Thymus (tissue), 11 donors: Measurements from ENCODE around the gene AGTR1. TPM values are rescaled to one million over a fixed set of nuclear protein-coding genes. Genes with fewer than 3 reads are reported as not detected.

Source experiments
- DNase-seq, 9 donors: peaks; one replicate each; pipeline ENCODE4 v3.0.0-alpha.2; 2013; ENCODE audit warnings: low spot score in 9 of 9, low read depth in 6 of 9, missing footprints in 1 of 9
- H3K27ac ChIP-seq, 2 donors: one replicate each; pipeline ENCODE4 v1.5.1; 2013; ENCODE audit warnings: control low read depth in 1 of 2, low read depth in 1 of 2, low read length in 1 of 2, mild to moderate bottlenecking in 1 of 2, moderate library complexity in 1 of 2
- H3K27me3 ChIP-seq, 2 donors: one replicate each; pipeline ENCODE4 v1.5.1; 2013; ENCODE audit warnings: low read length in 1 of 2; ENCODE audit not compliant: control insufficient read depth in 2 of 2, insufficient read depth in 1 of 2
- H3K36me3 ChIP-seq, 2 donors: one replicate each; pipeline ENCODE4 v1.5.1; 2013; ENCODE audit warnings: low read length in 1 of 2, mild to moderate bottlenecking in 1 of 2, moderate library complexity in 1 of 2; ENCODE audit not compliant: control insufficient read depth in 2 of 2, insufficient read depth in 2 of 2
- H3K4me1 ChIP-seq, 2 donors: one replicate each; pipeline ENCODE4 v1.5.1; 2013; ENCODE audit warnings: low read length in 2 of 2; ENCODE audit not compliant: control insufficient read depth in 2 of 2, insufficient read depth in 2 of 2
- H3K4me3 ChIP-seq, 2 donors: one replicate each; pipeline ENCODE4 v1.5.1; 2013; ENCODE audit warnings: low read length in 2 of 2, control low read depth in 1 of 2, mild to moderate bottlenecking in 1 of 2
- H3K9me3 ChIP-seq, 2 donors: one replicate each; pipeline ENCODE4 v1.5.1; 2013; ENCODE audit warnings: low read length in 1 of 2, mild to moderate bottlenecking in 1 of 2; ENCODE audit not compliant: control insufficient read depth in 2 of 2, insufficient read depth in 1 of 2
- WGBS: extraction: QIAGEN DNeasy Blood & Tissue Kit; methylation state at CpG from one replicate; pipeline ENCODE4 v1.1.7; 2013; 5-methylcytosine and 5-hydroxymethylcytosine counted together
- polyA plus RNA-seq: library from polyadenylated mRNA; stranded (reverse); fragments of 200-250 nt; gene quantifications from one replicate; pipeline ENCODE4 v1.2.3, GENCODE V29; 2013
- total RNA-seq: library from RNA; stranded (reverse); fragments of 120-200 nt; gene quantifications from one replicate; pipeline ENCODE4 v1.2.4, GENCODE V29; 2013
- donor health status: healthy.

The AGTR1 gene
- total and polyA plus RNA-seq, 2 donors, result 0.61 to 2.1 TPM

- Histone ChIP-seq H3K27ac (no peak overlapping the region), H3K4me3 (no peak overlapping the region), H3K9me3 (no peaks in the 10 kb centered on the region), H3K4me1 (no peaks in the 10 kb centered on the region), H3K27me3 (no peaks in the 10 kb centered on the region), H3K36me3 (no peaks in the 10 kb centered on the region)
- WGBS, result 92% methylated on average over 3 of the region's 3 CpGs
- no peak for DNase-seq
These were observed 14.7 kb upstream of the AGTR1 start for GRCh38 chr3:148682997-148683396.

GRCh38 chr3:148694116-148694515 is 3.6 kb upstream of the AGTR1 start:
- no peak for DNase-seq
- Histone ChIP-seq H3K4me3 (no peak overlapping the region), H3K4me1 (no peaks in the 10 kb centered on the region), H3K27ac (no peak overlapping the region), H3K36me3 (no peaks in the 10 kb centered on the region), H3K27me3 (peaks cover 3 to 25% of the 10 kb centered on the region in 2 donors), H3K9me3 (no peaks in the 10 kb centered on the region)
- WGBS, result 81% methylated on average over 1 of the region's 1 CpG

GRCh38 chr3:148698190-148698810 is 597 bp downstream of the AGTR1 start:
- Histone ChIP-seq H3K27ac (no peak overlapping the region), H3K27me3 (peaks cover 3 to 28% of the 10 kb centered on the region in 2 donors), H3K36me3 (no peaks in the 10 kb centered on the region), H3K4me3 (no peak overlapping the region), H3K9me3 (no peaks in the 10 kb centered on the region), H3K4me1 (no peaks in the 10 kb centered on the region)
- 55% methylated on average over 17 of the region's 17 CpGs for WGBS
- no peak for DNase-seq

- H3K4me3 ChIP-seq, result no peak overlapping the region
- no peak overlapping the region for H3K27ac ChIP-seq
- H3K9me3 ChIP-seq, result no peaks in the 10 kb centered on the region
- H3K27me3 ChIP-seq, result no peaks in the 10 kb centered on the region
- H3K4me1 ChIP-seq, result no peaks in the 10 kb centered on the region
- H3K36me3 ChIP-seq, result no peaks in the 10 kb centered on the region
- DNase-seq, result no peak
These were observed 7.6 kb downstream of the AGTR1 start for GRCh38 chr3:148705314-148705713.

- DNase-seq, result no peak
- no peak overlapping the region for H3K4me3 ChIP-seq
- H3K27ac ChIP-seq, result no peak overlapping the region
- H3K36me3 ChIP-seq, result no peaks in the 10 kb centered on the region
- H3K4me1 ChIP-seq, result no peaks in the 10 kb centered on the region
- no peaks in the 10 kb centered on the region for H3K27me3 ChIP-seq
- no peaks in the 10 kb centered on the region for H3K9me3 ChIP-seq
- 61% methylated on average over 5 of the region's 5 CpGs for WGBS
These were observed 10.1 kb downstream of the AGTR1 start for GRCh38 chr3:148707601-148708380.

- H3K36me3 ChIP-seq, result no peaks in the 10 kb centered on the region
- no peak overlapping the region for H3K27ac ChIP-seq
- no peaks in the 10 kb centered on the region for H3K27me3 ChIP-seq
- DNase-seq, result no peak
- H3K4me1 ChIP-seq, result no peaks in the 10 kb centered on the region
- no peak overlapping the region for H3K4me3 ChIP-seq
- no peaks in the 10 kb centered on the region for H3K9me3 ChIP-seq
- WGBS, result 75% methylated on average over 5 of the region's 5 CpGs
These were observed 10.7 kb downstream of the AGTR1 start for GRCh38 chr3:148708409-148708808.

GRCh38 chr3:148709560-148710253 is 12.0 kb downstream of the AGTR1 start:
- 96% methylated on average over 2 of the region's 2 CpGs for WGBS
- Histone ChIP-seq H3K36me3 (no peaks in the 10 kb centered on the region), H3K27me3 (no peaks in the 10 kb centered on the region), H3K4me3 (no peak overlapping the region), H3K27ac (no peak overlapping the region), H3K4me1 (no peaks in the 10 kb centered on the region), H3K9me3 (no peaks in the 10 kb centered on the region)
- DNase-seq, result no peak

GRCh38 chr3:148710665-148711064 is 13.0 kb downstream of the AGTR1 start:
- no peaks in the 10 kb centered on the region for H3K4me1 ChIP-seq
- H3K27me3 ChIP-seq, result no peaks in the 10 kb centered on the region
- H3K4me3 ChIP-seq, result no peak overlapping the region
- no peak for DNase-seq
- H3K9me3 ChIP-seq, result no peaks in the 10 kb centered on the region
- WGBS, result 91% methylated on average over 2 of the region's 2 CpGs
- H3K36me3 ChIP-seq, result no peaks in the 10 kb centered on the region
- H3K27ac ChIP-seq, result no peak overlapping the region

GRCh38 chr3:148711981-148712666 is 14.4 kb downstream of the AGTR1 start:
- no peaks in the 10 kb centered on the region for H3K27me3 ChIP-seq
- H3K4me1 ChIP-seq, result no peaks in the 10 kb centered on the region
- H3K27ac ChIP-seq, result no peak overlapping the region
- H3K4me3 ChIP-seq, result no peak overlapping the region
- H3K36me3 ChIP-seq, result no peaks in the 10 kb centered on the region
- 89% methylated on average over 1 of the region's 1 CpG for WGBS
- no peaks in the 10 kb centered on the region for H3K9me3 ChIP-seq
- no peak for DNase-seq
